Suppressor macrophage (primary cell): ENCODE measurements around the gene DDX11.
"Not testable (repeated sequence)": the region's sequence is repeated elsewhere in the genome, so short reads cannot be mapped to it uniquely, and the experiment has no call there.

Source experiments
- DNase-seq, 4 experiments: peaks; one replicate each; pipeline ENCODE4 v3.0.0-alpha.2; 2020 to 2022

DDX11 gene

GRCh38 chr12:31127209-31127848 is 53.7 kb downstream of the DDX11 start:
- not testable (repeated sequence) for DNase-seq

GRCh38 chr12:31136581-31136980 is 62.9 kb downstream of the DDX11 start:
- not testable (repeated sequence) for DNase-seq

- DNase-seq = peak in 1 of 4 experiments; percentile 1
Observed at GRCh38 chr12:31144768-31145167, 71.1 kb downstream of the DDX11 start.

- not testable (repeated sequence) for DNase-seq
Observed at GRCh38 chr12:31145296-31145695, 71.6 kb downstream of the DDX11 start.

GRCh38 chr12:31147415-31147814 is 73.8 kb downstream of the DDX11 start:
- not testable (repeated sequence) for DNase-seq

GRCh38 chr12:31150766-31151165 is 77.1 kb downstream of the DDX11 start:
- not testable (repeated sequence) for DNase-seq
